Activated CD4-positive, alpha-beta memory T cell treated with anti-CD3 and anti-CD28 coated beads for 36 hours (primary cell): Measurements from ENCODE around the gene TMEM190. TPM values are rescaled to one million over a fixed set of nuclear protein-coding genes. Genes with fewer than 3 reads are reported as not detected.

Experiments
- CTCF ChIA-PET: fragments of 350-600 bp; sonication (Branson Sonifier 250); formaldehyde crosslinking; loops from one replicate; lab custom pipeline; 2021; ENCODE audit warnings: antibody characterized with exemption, inconsistent platforms; lab: Charles Lee
- POLR2A ChIA-PET: fragments of 350-600 bp; sonication (Branson Sonifier 250); formaldehyde crosslinking; loops from one replicate; lab custom pipeline; 2021; ENCODE audit warnings: antibody characterized with exemption; lab: Charles Lee
- DNase-seq: peaks from one replicate; pipeline ENCODE4 v3.0.0-alpha.2; 2020
- H3K27ac Mint-ChIP-seq: one replicate; pipeline ENCODE4 v1.8.0; 2021; ENCODE audit warnings: mixed read lengths
- H3K27me3 Mint-ChIP-seq: one replicate; pipeline ENCODE4 v1.8.0; 2021; ENCODE audit warnings: mixed read lengths
- H3K36me3 Mint-ChIP-seq: one replicate; pipeline ENCODE4 v1.8.0; 2021; ENCODE audit warnings: mixed read lengths
- H3K4me1 Mint-ChIP-seq: one replicate; pipeline ENCODE4 v1.8.0; 2021; ENCODE audit warnings: low read depth, mixed read lengths
- H3K4me3 Mint-ChIP-seq: one replicate; pipeline ENCODE4 v1.8.0; 2021; ENCODE audit warnings: mild to moderate bottlenecking, mixed read lengths
- H3K9me3 Mint-ChIP-seq: one replicate; pipeline ENCODE4 v1.8.0; 2021; ENCODE audit warnings: mixed read lengths
- intact Hi-C: fragments of 100-400 bp; cut with micrococcal nuclease; formaldehyde crosslinking; loops from one replicate; pipeline ENCODE4 v1.15.1; 2023
- total RNA-seq, 2 experiments: library from RNA; stranded (reverse); gene quantifications; one replicate each; pipeline ENCODE4 v1.2.3, GENCODE V29; 2021

The TMEM190 gene
- total RNA-seq, 2 experiments from 2014 or later: not detected

- H3K4me3 Mint-ChIP-seq: peak overlapping the region; percentile 70
- H3K9me3 Mint-ChIP-seq: no peaks in the 10 kb centered on the region
- ChIA-PET POLR2A (interaction anchor here (1.1 kb wide), 1 partner anchor 14 kb away, joined by 3 read pairs; the partner anchor contains the start of gene KMT5C), CTCF (no interaction called here)
- H3K27ac Mint-ChIP-seq: no peak overlapping the region
- H3K27me3 Mint-ChIP-seq: peaks cover 45% of the 10 kb centered on the region
- H3K36me3 Mint-ChIP-seq: no peaks in the 10 kb centered on the region
- peaks cover 13% of the 10 kb centered on the region for H3K4me1 Mint-ChIP-seq
- intact Hi-C loops: no loop called here
- DNase-seq: peak; percentile 75
Observed at GRCh38 chr19:55353803-55354697, 22.6 kb upstream of the TMEM190 start.

GRCh38 chr19:55354698-55355212, 21.9 kb upstream of the TMEM190 start, which contains the start of gene COX6B2:
COX6B2 (minus strand) TSS chr19:55354719; CDS start chr19:55354521, 198 bp downstream.
- no peaks in the 10 kb centered on the region for H3K9me3 Mint-ChIP-seq
- no peak within 1 kb of the TSS for H3K27ac Mint-ChIP-seq
- intact Hi-C loops: no loop called here
- H3K27me3 Mint-ChIP-seq: peaks cover 45% of the 10 kb centered on the region
- no peak for DNase-seq
- CTCF ChIA-PET: no interaction called here
- peaks cover 13% of the 10 kb centered on the region for H3K4me1 Mint-ChIP-seq
- POLR2A ChIA-PET: no interaction called here
- H3K36me3 Mint-ChIP-seq: no peaks in the 10 kb centered on the region
- peak within 1 kb of the TSS; percentile 70 for H3K4me3 Mint-ChIP-seq

GRCh38 chr19:55355213-55355821, 21.3 kb upstream of the TMEM190 start:
- H3K4me3 Mint-ChIP-seq: no peak overlapping the region
- ChIA-PET CTCF (no interaction called here), POLR2A (no interaction called here)
- DNase-seq: no peak
- H3K36me3 Mint-ChIP-seq: no peaks in the 10 kb centered on the region
- intact Hi-C loops: no loop called here
- H3K27ac Mint-ChIP-seq: no peak overlapping the region
- H3K27me3 Mint-ChIP-seq: peaks cover 45% of the 10 kb centered on the region
- H3K9me3 Mint-ChIP-seq: no peaks in the 10 kb centered on the region
- H3K4me1 Mint-ChIP-seq: peaks cover 13% of the 10 kb centered on the region

- no peaks in the 10 kb centered on the region for H3K9me3 Mint-ChIP-seq
- peaks cover 19% of the 10 kb centered on the region for H3K27me3 Mint-ChIP-seq
- DNase-seq: no peak
- no peaks in the 10 kb centered on the region for H3K36me3 Mint-ChIP-seq
- H3K4me3 Mint-ChIP-seq: no peak overlapping the region
- ChIA-PET CTCF (no interaction called here), POLR2A (no interaction called here)
- no peak overlapping the region for H3K27ac Mint-ChIP-seq
- intact Hi-C loops: no loop called here
- H3K4me1 Mint-ChIP-seq: peaks cover 3% of the 10 kb centered on the region
Observed at GRCh38 chr19:55358493-55358892, 18.1 kb upstream of the TMEM190 start.

- intact Hi-C loops: no loop called here
- Mint-ChIP-seq H3K27me3 (peaks cover 15% of the 10 kb centered on the region), H3K27ac (no peak overlapping the region), H3K4me1 (no peaks in the 10 kb centered on the region), H3K4me3 (no peak overlapping the region), H3K9me3 (no peaks in the 10 kb centered on the region), H3K36me3 (no peaks in the 10 kb centered on the region)
- DNase-seq: no peak
- ChIA-PET POLR2A (no interaction called here), CTCF (interaction anchor here (0.7 kb wide), 1 partner anchor 11 kb away, joined by 3 read pairs; no protein-coding TSS in a partner anchor)
Observed at GRCh38 chr19:55358943-55359908, 17.4 kb upstream of the TMEM190 start.

- Mint-ChIP-seq H3K4me1 (no peaks in the 10 kb centered on the region), H3K9me3 (no peaks in the 10 kb centered on the region), H3K27me3 (peaks cover 6% of the 10 kb centered on the region), H3K4me3 (no peak overlapping the region), H3K27ac (no peak overlapping the region), H3K36me3 (no peaks in the 10 kb centered on the region)
- no peak for DNase-seq
- ChIA-PET CTCF (no interaction called here), POLR2A (no interaction called here)
- intact Hi-C loops: no loop called here
Observed at GRCh38 chr19:55360902-55361301, 15.7 kb upstream of the TMEM190 start.

- DNase-seq: no peak
- intact Hi-C loops: no loop called here
- H3K4me1 Mint-ChIP-seq: no peaks in the 10 kb centered on the region
- H3K36me3 Mint-ChIP-seq: no peaks in the 10 kb centered on the region
- H3K9me3 Mint-ChIP-seq: no peaks in the 10 kb centered on the region
- CTCF ChIA-PET: no interaction called here
- POLR2A ChIA-PET: no interaction called here
- H3K4me3 Mint-ChIP-seq: no peak overlapping the region
- H3K27ac Mint-ChIP-seq: no peak overlapping the region
- H3K27me3 Mint-ChIP-seq: peaks cover 6% of the 10 kb centered on the region
Observed at GRCh38 chr19:55362174-55362989, 14.2 kb upstream of the TMEM190 start.

GRCh38 chr19:55362990-55363716, 13.5 kb upstream of the TMEM190 start, which contains the start of gene GARIN5B:
GARIN5B (minus strand) TSS chr19:55363260; CDS start chr19:55363066, 194 bp downstream.
- CTCF ChIA-PET: no interaction called here
- Mint-ChIP-seq H3K27me3 (peaks cover 7% of the 10 kb centered on the region), H3K27ac (no peak within 1 kb of the TSS), H3K4me3 (no peak within 1 kb of the TSS), H3K36me3 (no peaks in the 10 kb centered on the region), H3K9me3 (no peaks in the 10 kb centered on the region), H3K4me1 (no peaks in the 10 kb centered on the region)
- POLR2A ChIA-PET: no interaction called here
- DNase-seq: no peak
- intact Hi-C loops: no loop called here

GRCh38 chr19:55365245-55365644, 11.4 kb upstream of the TMEM190 start:
- H3K36me3 Mint-ChIP-seq: no peaks in the 10 kb centered on the region
- peaks cover 4% of the 10 kb centered on the region for H3K4me1 Mint-ChIP-seq
- H3K9me3 Mint-ChIP-seq: no peaks in the 10 kb centered on the region
- DNase-seq: no peak
- ChIA-PET POLR2A (no interaction called here), CTCF (no interaction called here)
- peaks cover 15% of the 10 kb centered on the region for H3K27me3 Mint-ChIP-seq
- no peak overlapping the region for H3K4me3 Mint-ChIP-seq
- intact Hi-C loops: no loop called here
- H3K27ac Mint-ChIP-seq: no peak overlapping the region

- Mint-ChIP-seq H3K27ac (no peak overlapping the region), H3K4me1 (peaks cover 6% of the 10 kb centered on the region), H3K9me3 (no peaks in the 10 kb centered on the region), H3K4me3 (no peak overlapping the region), H3K36me3 (no peaks in the 10 kb centered on the region), H3K27me3 (peaks cover 21% of the 10 kb centered on the region)
- POLR2A ChIA-PET: no interaction called here
- CTCF ChIA-PET: no interaction called here
- intact Hi-C loops: no loop called here
- DNase-seq: no peak
Observed at GRCh38 chr19:55365964-55366363, 10.7 kb upstream of the TMEM190 start.
